ENCODE data around the gene CCDC63. TPM values are rescaled to one million over a fixed set of nuclear protein-coding genes. Genes with fewer than 3 reads are reported as not detected.

Gene CCDC63
- total RNA-seq, 6 donors from 2014 or later = not detected

DNA sequence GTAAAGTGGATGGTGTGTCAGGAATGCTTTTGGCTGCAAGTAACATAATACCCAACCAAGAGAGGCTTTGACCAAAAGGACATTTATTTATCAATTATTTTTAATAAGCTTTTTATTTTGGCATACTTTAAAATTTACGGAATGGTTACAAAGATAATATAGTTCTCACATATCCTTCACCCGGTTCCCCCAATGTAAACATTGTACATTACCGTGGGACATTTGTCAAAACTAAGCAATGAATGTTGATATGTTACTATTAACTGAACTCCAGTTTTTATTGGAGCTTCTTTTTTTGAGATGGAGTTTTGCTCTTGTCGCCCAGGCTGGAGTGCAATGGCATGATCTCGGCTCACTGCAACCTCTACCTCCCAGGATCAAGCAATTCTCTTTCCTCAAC lies 23.0 kb downstream of the CCDC63 start:
- Histone ChIP-seq H3K27ac (no peak overlapping the region), H3K4me3 (no peak overlapping the region), H3K27me3 (no peaks in the 10 kb centered on the region), H3K4me1 (no peaks in the 10 kb centered on the region), H3K36me3 (no peaks in the 10 kb centered on the region), H3K9me3 (no peaks in the 10 kb centered on the region)
- TF ChIP-seq POLR2A (IDR thresholded peaks at IDR 0.05) (no peak), EP300 (IDR thresholded peaks at IDR 0.05) (no peak), POLR2AphosphoS5 (IDR thresholded peaks at IDR 0.05) (no peak)
- TF ChIP-seq, protein P1, sequence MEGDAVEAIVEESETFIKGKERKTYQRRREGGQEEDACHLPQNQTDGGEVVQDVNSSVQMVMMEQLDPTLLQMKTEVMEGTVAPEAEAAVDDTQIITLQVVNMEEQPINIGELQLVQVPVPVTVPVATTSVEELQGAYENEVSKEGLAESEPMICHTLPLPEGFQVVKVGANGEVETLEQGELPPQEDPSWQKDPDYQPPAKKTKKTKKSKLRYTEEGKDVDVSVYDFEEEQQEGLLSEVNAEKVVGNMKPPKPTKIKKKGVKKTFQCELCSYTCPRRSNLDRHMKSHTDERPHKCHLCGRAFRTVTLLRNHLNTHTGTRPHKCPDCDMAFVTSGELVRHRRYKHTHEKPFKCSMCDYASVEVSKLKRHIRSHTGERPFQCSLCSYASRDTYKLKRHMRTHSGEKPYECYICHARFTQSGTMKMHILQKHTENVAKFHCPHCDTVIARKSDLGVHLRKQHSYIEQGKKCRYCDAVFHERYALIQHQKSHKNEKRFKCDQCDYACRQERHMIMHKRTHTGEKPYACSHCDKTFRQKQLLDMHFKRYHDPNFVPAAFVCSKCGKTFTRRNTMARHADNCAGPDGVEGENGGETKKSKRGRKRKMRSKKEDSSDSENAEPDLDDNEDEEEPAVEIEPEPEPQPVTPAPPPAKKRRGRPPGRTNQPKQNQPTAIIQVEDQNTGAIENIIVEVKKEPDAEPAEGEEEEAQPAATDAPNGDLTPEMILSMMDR (IDR thresholded peaks at IDR 0.05) = no peak
- DNase-seq = no peak
- no peak for ATAC-seq (ENCODE audit: low FRiP score in 2 of 2)
- WGBS, 2 donors = 88 to 92% methylated on average over 5 of the region's 5 CpGs

DNA sequence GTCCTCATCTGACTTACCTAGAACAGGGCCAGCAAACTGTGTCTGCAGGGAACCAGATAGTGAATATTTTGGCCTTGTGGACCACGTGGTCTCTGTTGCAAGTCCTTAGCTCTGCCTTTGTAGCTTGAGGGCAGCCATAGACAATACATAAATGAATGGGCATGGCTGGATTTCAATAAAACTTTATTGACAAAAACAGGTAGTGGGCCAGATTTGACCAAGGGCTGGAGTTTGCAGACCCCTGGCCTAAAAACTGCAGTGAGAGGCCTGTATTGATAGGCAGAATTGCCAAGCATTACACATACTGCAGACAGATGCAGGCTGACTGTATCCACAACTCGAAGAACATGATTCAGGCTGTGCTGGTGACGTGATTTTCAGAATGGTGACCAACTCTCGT lies 25.3 kb downstream of the CCDC63 start:
- no peak overlapping the region for H3K4me3 ChIP-seq
- no peak overlapping the region for H3K27ac ChIP-seq
- DNase-seq (no peak), ATAC-seq (ENCODE audit: low FRiP score in 2 of 2) (no peak)
- TF ChIP-seq, protein P1 (IDR thresholded peaks at IDR 0.05) = no peak
- TF ChIP-seq POLR2A (IDR thresholded peaks at IDR 0.05) (no peak), EP300 (IDR thresholded peaks at IDR 0.05) (no peak), POLR2AphosphoS5 (IDR thresholded peaks at IDR 0.05) (no peak)
- WGBS, 2 donors = 72 to 83% methylated on average over 4 of the region's 4 CpGs
- no peaks in the 10 kb centered on the region for H3K4me1 ChIP-seq
- no peaks in the 10 kb centered on the region for H3K36me3 ChIP-seq
- no peaks in the 10 kb centered on the region for H3K9me3 ChIP-seq
- no peaks in the 10 kb centered on the region for H3K27me3 ChIP-seq

DNA sequence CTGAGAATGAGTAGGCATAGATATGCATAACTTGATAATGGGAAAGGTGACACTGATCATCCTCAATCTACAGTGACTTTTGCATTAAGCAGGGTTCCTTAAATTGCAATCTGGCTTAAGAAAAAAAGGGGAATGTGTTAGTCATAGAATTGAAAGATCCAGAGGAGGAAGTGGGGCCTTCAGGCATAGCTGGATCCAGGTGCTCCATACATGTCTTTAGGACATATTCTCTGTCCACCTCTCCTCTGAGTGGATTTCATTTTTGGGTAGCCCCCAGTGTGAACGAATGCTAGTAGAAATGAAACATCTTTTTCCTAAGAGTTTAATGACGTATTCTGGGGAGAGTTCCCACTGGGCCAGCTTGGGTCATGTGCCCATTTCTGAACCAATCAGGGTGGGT lies 27.6 kb downstream of the CCDC63 start:
- DNase-seq = no peak
- Histone ChIP-seq H3K36me3 (no peaks in the 10 kb centered on the region), H3K27ac (no peak overlapping the region), H3K27me3 (no peaks in the 10 kb centered on the region), H3K9me3 (no peaks in the 10 kb centered on the region), H3K4me3 (no peak overlapping the region), H3K4me1 (no peaks in the 10 kb centered on the region)
- TF ChIP-seq POLR2AphosphoS5 (IDR thresholded peaks at IDR 0.05) (no peak), POLR2A (IDR thresholded peaks at IDR 0.05) (no peak), EP300 (IDR thresholded peaks at IDR 0.05) (no peak)
- TF ChIP-seq, protein P1 (IDR thresholded peaks at IDR 0.05) = no peak
- ATAC-seq (ENCODE audit: low FRiP score in 2 of 2) = no peak
- WGBS, 2 donors = 82 to 86% methylated on average over 2 of the region's 2 CpGs

- DNase-seq (no peak), ATAC-seq (ENCODE audit: low FRiP score in 2 of 2) (no peak)
- H3K4me1 ChIP-seq = no peaks in the 10 kb centered on the region
- H3K27ac ChIP-seq = no peak overlapping the region
- TF ChIP-seq POLR2A (IDR thresholded peaks at IDR 0.05) (no peak), EP300 (IDR thresholded peaks at IDR 0.05) (no peak), POLR2AphosphoS5 (IDR thresholded peaks at IDR 0.05) (no peak)
- TF ChIP-seq, protein P1 (IDR thresholded peaks at IDR 0.05) = no peak
- H3K9me3 ChIP-seq = no peaks in the 10 kb centered on the region
- H3K4me3 ChIP-seq = no peak overlapping the region
- H3K36me3 ChIP-seq = no peaks in the 10 kb centered on the region
- H3K27me3 ChIP-seq = no peaks in the 10 kb centered on the region
Observed at GRCh38 chr12:110874781-110875180, 28.0 kb downstream of the CCDC63 start.

GRCh38 chr12:110880651-110881050 lies 33.9 kb downstream of the CCDC63 start:
- Histone ChIP-seq H3K27me3 (no peaks in the 10 kb centered on the region), H3K9me3 (no peaks in the 10 kb centered on the region), H3K27ac (no peak overlapping the region), H3K36me3 (no peaks in the 10 kb centered on the region), H3K4me3 (no peak overlapping the region), H3K4me1 (no peaks in the 10 kb centered on the region)
- WGBS, 2 donors = 69 to 77% methylated on average over 2 of the region's 2 CpGs
- DNase-seq (no peak), ATAC-seq (ENCODE audit: low FRiP score in 2 of 2) (no peak)
- TF ChIP-seq EP300 (IDR thresholded peaks at IDR 0.05) (no peak), POLR2AphosphoS5 (IDR thresholded peaks at IDR 0.05) (no peak), POLR2A (IDR thresholded peaks at IDR 0.05) (no peak)
- TF ChIP-seq, protein P1 (IDR thresholded peaks at IDR 0.05) = no peak
